HepG2 (cell line): ENCODE measurements around the gene RNF123. TPM values are rescaled to one million over a fixed set of nuclear protein-coding genes. Genes with fewer than 3 reads are reported as not detected.

Experiments
- ASH2L ChIP-seq: fragments of 300-600, 200-600 bp; sonication (generic); IDR thresholded peaks from 2 replicates; pipeline ENCODE4 v1.7.0; 2017; ENCODE audit warnings: low read depth, mild to moderate bottlenecking, moderate library complexity, mixed read lengths, low read length; ENCODE audit not compliant: insufficient read length
- BRD4 ChIP-seq: sonication (generic); formaldehyde crosslinking; IDR thresholded peaks from 2 replicates; pipeline ENCODE4 v1.4.0; 2020; ENCODE audit warnings: missing genetic modification reagents
- DNMT1 ChIP-seq: sonication (generic); formaldehyde crosslinking; IDR thresholded peaks from 2 replicates; pipeline ENCODE4 v1.5.1; 2020; ENCODE audit warnings: mild to moderate bottlenecking, missing genetic modification reagents
- ELF4 ChIP-seq: sonication (generic); formaldehyde crosslinking; IDR thresholded peaks from 2 replicates; pipeline ENCODE4 v1.5.0; 2020; ENCODE audit warnings: missing genetic modification reagents, mild to moderate bottlenecking, moderate library complexity, borderline replicate concordance
- EP300 ChIP-seq, 3 experiments: sonication (generic) in 1 of 3; formaldehyde crosslinking in 1 of 3; IDR thresholded peaks; 2 replicates each; pipeline versions ENCODE4 v1.5.1 to v1.6.1; 2011 to 2020; ENCODE audit warnings: low read depth in 2 of 3, low read length in 2 of 3, borderline replicate concordance in 1 of 3, improper control_type of control experiment in 1 of 3, mild to moderate bottlenecking in 1 of 3, missing genetic modification reagents in 1 of 3, moderate library complexity in 1 of 3
- GTF2F1 ChIP-seq: fragments of 150-350 bp; IDR thresholded peaks from 2 replicates; pipeline ENCODE4 v1.6.1; 2014; ENCODE audit warnings: low read length
- PHF8 ChIP-seq: sonication (generic); formaldehyde crosslinking; IDR thresholded peaks from 2 replicates; pipeline ENCODE4 v1.5.0; 2020; ENCODE audit warnings: missing genetic modification reagents
- RARG ChIP-seq: sonication (generic); formaldehyde crosslinking; IDR thresholded peaks from 2 replicates; pipeline ENCODE4 v1.4.0; 2020; ENCODE audit warnings: low read depth, mild to moderate bottlenecking, missing genetic modification reagents
- RFX3 ChIP-seq: IDR thresholded peaks from 2 replicates; pipeline ENCODE4 v1.6.1; 2016; ENCODE audit warnings: missing biosample characterization, missing genetic modification reagents
- SKIL ChIP-seq: sonication (generic); formaldehyde crosslinking; IDR thresholded peaks from 2 replicates; pipeline ENCODE4 v1.8.0; 2022; ENCODE audit warnings: missing genetic modification reagents, mild to moderate bottlenecking, moderate library complexity, borderline replicate concordance
- SSRP1 ChIP-seq: IDR thresholded peaks from 2 replicates; pipeline ENCODE4 v1.6.1; 2016; ENCODE audit warnings: control low read depth
- TP53 ChIP-seq: sonication (generic); formaldehyde crosslinking; conservative IDR thresholded peaks from 2 replicates; pipeline ENCODE4 v1.4.0; 2020; ENCODE audit warnings: missing genetic modification reagents
- ZBTB44 ChIP-seq: sonication (generic); formaldehyde crosslinking; IDR thresholded peaks from 2 replicates; pipeline ENCODE4 v1.4.0; 2020; ENCODE audit warnings: missing genetic modification reagents
- ZFYVE20 ChIP-seq: sonication (generic); formaldehyde crosslinking; IDR thresholded peaks from 2 replicates; pipeline ENCODE4 v1.8.0; 2023; ENCODE audit warnings: low read depth, mild to moderate bottlenecking, moderate library complexity, missing genetic modification reagents, borderline replicate concordance
- ZMAT3 ChIP-seq: sonication (generic); formaldehyde crosslinking; conservative IDR thresholded peaks from 2 replicates; pipeline ENCODE4 v1.7.0; 2021; ENCODE audit warnings: missing genetic modification reagents
- ZNF136 ChIP-seq: sonication (generic); formaldehyde crosslinking; IDR thresholded peaks from 2 replicates; pipeline ENCODE4 v1.8.1; 2022; ENCODE audit warnings: low read depth, mild to moderate bottlenecking, moderate library complexity, missing genetic modification reagents
- ZNF414 ChIP-seq: sonication (generic); formaldehyde crosslinking; IDR thresholded peaks from 2 replicates; pipeline ENCODE4 v1.5.0; 2020; ENCODE audit warnings: missing genetic modification reagents
- ZNF639 ChIP-seq: conservative IDR thresholded peaks from 2 replicates; pipeline ENCODE4 v1.6.1; 2018; ENCODE audit warnings: missing genetic modification reagents
- ZNF850 ChIP-seq: sonication (generic); formaldehyde crosslinking; conservative IDR thresholded peaks from 2 replicates; pipeline ENCODE4 v1.9.0; 2021; ENCODE audit warnings: mild to moderate bottlenecking, missing genetic modification reagents
- polyA plus RNA-seq, 8 experiments: library from polyadenylated mRNA; depleted of rRNA in 3 of 8; stranded (reverse) in 7 of 8; unstranded in 1 of 8; fragments of >200 nt; fragmentation: Illumina TruSeq in 4 of 8; extraction: Trizol in 4 of 8; gene quantifications; 2 replicates each; pipeline versions ENCODE4 v1.2.1 to v1.2.3, GENCODE V29; 2011 to 2016; ENCODE audit warnings: low read depth in 4 of 8, missing spikeins in 1 of 8, mixed read lengths in 1 of 8; ENCODE audit not compliant: insufficient read depth in 1 of 8
- total RNA-seq, 5 experiments: library from RNA; depleted of rRNA; stranded (reverse); fragments of >200 nt; fragmentation: Illumina TruSeq; extraction: Trizol; gene quantifications; 2 replicates each; pipeline ENCODE4 v1.2.3, GENCODE V29; 2016; ENCODE audit warnings: low read depth in 1 of 5

The RNF123 gene
- total and polyA plus RNA-seq, 2 of the 13 experiments (the other 11 are each of a cell fraction or from before 2014, with no cell fraction given) = 29.9 to 82.2 TPM

- TF ChIP-seq SKIL (CRISPR knock-in tag) (no peak), SSRP1 (no peak), GTF2F1 (no peak), ZNF639 (CRISPR knock-in tag) (no peak), PHF8 (CRISPR knock-in tag) (peak; percentile 27; the same call in 1 of the 2 replicates), ZNF414 (CRISPR knock-in tag) (no peak), ZNF136 (CRISPR knock-in tag) (0 out of 2 replicates have a peak, but pooled peaks have one; percentile 50), DNMT1 (CRISPR knock-in tag) (no peak), ELF4 (CRISPR knock-in tag) (no peak), TP53 (CRISPR knock-in tag) (no peak), RFX3 (CRISPR knock-in tag) (no peak), ZBTB44 (CRISPR knock-in tag) (no peak), ASH2L (no peak), BRD4 (CRISPR knock-in tag) (no peak), RARG (CRISPR knock-in tag) (no peak), ZFYVE20 (no peak), ZMAT3 (CRISPR knock-in tag) (no peak), ZNF850 (no peak), EP300 (IDR thresholded peaks at IDR 0.05; ENCODE audit: low read depth in 2 of 2, low read length in 2 of 2) (peak in 1 of 2 experiments; percentile 69; a peak in 2 of 4 replicates), EP300 (CRISPR knock-in tag; IDR thresholded peaks at IDR 0.05; ENCODE audit: borderline replicate concordance) (no peak)
Observed at GRCh38 chr3:49666592-49666991, 22.8 kb upstream of the RNF123 start (continued).
